ENCODE measurements around the gene KREMEN2. TPM values are rescaled to one million over a fixed set of nuclear protein-coding genes. Genes with fewer than 3 reads are reported as not detected.

Gene KREMEN2
- not detected in 2 replicates for total RNA-seq

DNA sequence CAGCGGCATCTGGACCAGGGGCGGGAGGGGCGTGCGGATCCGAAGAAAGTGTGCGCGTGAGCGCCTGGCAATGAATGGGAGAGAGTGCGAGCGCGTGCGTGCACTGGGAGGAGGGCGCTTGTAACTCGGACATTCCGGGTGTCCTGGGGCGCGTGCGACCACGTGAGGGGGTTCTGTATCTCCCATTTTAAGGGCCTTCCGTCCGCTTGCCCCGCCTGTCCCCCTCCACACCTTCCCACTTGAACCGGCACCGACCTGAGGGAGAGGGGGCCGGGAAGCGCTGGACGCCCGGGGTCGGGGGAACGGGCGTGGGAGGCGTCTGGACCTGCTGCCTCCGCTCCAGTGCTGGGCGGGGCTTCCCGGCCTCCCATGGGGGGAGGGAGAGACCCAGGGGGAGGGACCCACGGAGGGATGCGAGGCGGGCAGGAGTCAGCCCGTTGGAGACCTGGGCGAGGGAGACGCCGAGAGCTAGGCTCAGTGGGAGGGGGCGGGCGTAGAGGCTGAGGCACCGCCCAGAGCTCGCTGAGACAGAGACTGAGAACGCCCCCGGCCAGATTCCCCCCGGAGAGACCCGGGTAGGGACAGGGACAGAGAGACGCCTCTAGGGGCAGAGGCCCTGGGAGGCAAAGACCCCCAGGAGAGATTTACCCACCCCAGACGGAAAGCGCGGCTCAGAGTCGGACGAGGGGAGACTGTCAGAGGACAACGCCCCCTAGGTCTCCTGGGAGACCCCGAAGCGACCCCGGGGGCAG, at the start of gene KREMEN2:
TSS of gene KREMEN2 (plus strand) at position 553 of the 752 bp plus-strand sequence. CDS start 246 bp downstream, outside the sequence.

GRCh38 chr16:2968738-2969544, 4.9 kb downstream of the KREMEN2 start, which contains the start of gene PAQR4:
Gene PAQR4 (plus strand): TSS chr16:2969348. CDS start chr16:2969675, 327 bp downstream.

DNA sequence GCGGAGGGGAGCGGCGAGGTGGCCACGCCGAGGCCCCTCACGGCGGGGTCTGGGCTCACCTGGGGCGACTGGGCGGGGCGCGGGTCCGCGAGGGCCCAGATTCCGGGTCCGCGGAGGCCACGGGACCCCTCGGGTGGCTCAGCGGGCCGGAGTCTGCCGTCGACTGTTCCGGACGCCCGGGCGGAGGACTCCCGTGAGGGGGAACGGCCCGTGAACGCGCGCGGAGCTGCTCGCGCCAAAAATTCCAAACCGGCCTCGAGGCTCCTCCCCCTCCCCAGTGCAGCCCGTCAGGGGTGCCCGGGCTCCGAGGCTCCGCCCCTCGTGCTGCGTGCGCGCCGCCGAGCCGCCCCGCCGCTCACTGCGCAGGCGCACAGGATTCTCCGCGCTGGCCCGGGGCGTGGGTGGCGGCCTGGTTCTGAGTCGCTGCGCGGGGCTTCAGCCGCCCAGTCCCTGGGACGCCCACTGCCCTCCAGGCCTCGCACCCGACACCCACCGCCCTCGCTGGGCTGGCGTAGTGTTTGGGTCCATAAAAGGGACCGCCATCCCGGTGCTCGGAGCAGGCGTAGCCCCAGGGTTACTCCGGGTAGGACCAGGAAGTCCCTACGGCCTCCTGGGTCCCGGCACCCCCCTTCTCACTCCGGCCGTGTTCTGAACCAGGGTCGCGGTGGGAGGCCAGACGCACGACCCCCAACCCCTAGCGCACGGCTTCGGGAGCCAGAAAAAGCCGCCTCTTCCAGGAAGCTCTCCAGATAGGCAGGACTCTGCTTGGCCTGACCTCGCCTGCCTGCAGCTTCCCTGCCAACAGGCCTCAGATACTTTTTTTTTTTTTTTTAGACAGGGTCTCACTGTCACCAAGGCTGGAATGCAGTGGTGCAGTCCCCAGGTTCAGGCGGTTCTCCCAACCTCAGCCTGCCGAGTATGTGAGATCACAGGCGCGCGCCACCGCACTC, 16.4 kb downstream of the KREMEN2 start, which contains the start of gene PKMYT1:
TSS of gene PKMYT1 (minus strand) at position 220 of the 950 bp plus-strand sequence. CDS start 789 bp downstream, outside the sequence.

GRCh38 chr16:3012828-3013420, 48.8 kb downstream of the KREMEN2 start, which contains the start of gene CLDN9:
Gene CLDN9 (plus strand): TSS chr16:3012923. CDS start chr16:3013363, 440 bp downstream.

Other genes with a start within 250 kb of the KREMEN2 start
- gene PRSS27, start 244.1 kb upstream of the KREMEN2 start, total RNA-seq = 0.57 and 0.74 TPM in 2 replicates
- 29.7 and 50.2 TPM in 2 replicates for gene SRRM2, start 211.6 kb upstream of the KREMEN2 start, total RNA-seq
- gene ELOB, start 187.0 kb upstream of the KREMEN2 start, total RNA-seq = 507 and 710 TPM in 2 replicates
- not detected in 2 replicates for gene PRSS33, start 176.7 kb upstream of the KREMEN2 start, total RNA-seq
- gene PRSS41, start 165.8 kb upstream of the KREMEN2 start, total RNA-seq = not detected in 2 replicates
- 0.55 TPM in 1 of 2 replicates, not detected in the other for gene PRSS21, start 147.0 kb upstream of the KREMEN2 start, total RNA-seq
- 0.18 and 1.3 TPM in 2 replicates for gene ZG16B, start 134.0 kb upstream of the KREMEN2 start, total RNA-seq
- gene PRSS22, start 106.1 kb upstream of the KREMEN2 start, total RNA-seq = not detected in 2 replicates
- 72.2 and 88.2 TPM in 2 replicates for gene FLYWCH2, start 81.1 kb upstream of the KREMEN2 start, total RNA-seq
- gene FLYWCH1, start 52.3 kb upstream of the KREMEN2 start, total RNA-seq = 36.4 and 42.5 TPM in 2 replicates
- gene PAQR4, start 5.1 kb downstream of the KREMEN2 start, total RNA-seq = 0.55 and 0.85 TPM in 2 replicates
- 0.28 and 0.46 TPM in 2 replicates for gene PKMYT1, start 16.2 kb downstream of the KREMEN2 start, total RNA-seq
- not detected in 2 replicates for gene CLDN9, start 48.6 kb downstream of the KREMEN2 start, total RNA-seq
- gene CLDN6, start 53.9 kb downstream of the KREMEN2 start, total RNA-seq = not detected in 2 replicates
- 99.8 and 151 TPM in 2 replicates for gene TNFRSF12A, start 56.1 kb downstream of the KREMEN2 start, total RNA-seq
- gene HCFC1R1, start 59.7 kb downstream of the KREMEN2 start, total RNA-seq = 19.9 and 26.3 TPM in 2 replicates
- gene THOC6, start 59.8 kb downstream of the KREMEN2 start, total RNA-seq = 22.9 and 29.1 TPM in 2 replicates
- gene BICDL2, start 72.7 kb downstream of the KREMEN2 start, total RNA-seq = under 0.01 and 0.37 TPM in 2 replicates
- under 0.01 TPM in 1 of 2 replicates, not detected in the other for gene MMP25, start 82.3 kb downstream of the KREMEN2 start, total RNA-seq
- gene IL32, start 101.4 kb downstream of the KREMEN2 start, total RNA-seq = 2.1 and 8.2 TPM in 2 replicates
- not detected in 2 replicates for gene ZSCAN10, start 135.0 kb downstream of the KREMEN2 start, total RNA-seq
- 11.8 and 12.8 TPM in 2 replicates for gene ZNF205, start 148.3 kb downstream of the KREMEN2 start, total RNA-seq
- 2.6 and 3.5 TPM in 2 replicates for gene ZNF213, start 170.8 kb downstream of the KREMEN2 start, total RNA-seq
- not detected in 2 replicates for gene OR1F1, start 223.9 kb downstream of the KREMEN2 start, total RNA-seq